HG02571 (cell line): ENCODE measurements around the gene HTRA1.

ENCODE experiments used
- ATAC-seq: cut with Tn5 transposase; IDR thresholded peaks from one replicate; pipeline ENCODE4 v1.9.1; 2021; ENCODE audit warnings: mild to moderate bottlenecking, moderate library complexity; ENCODE audit not compliant: unreplicated experiment

HTRA1 gene

DNA sequence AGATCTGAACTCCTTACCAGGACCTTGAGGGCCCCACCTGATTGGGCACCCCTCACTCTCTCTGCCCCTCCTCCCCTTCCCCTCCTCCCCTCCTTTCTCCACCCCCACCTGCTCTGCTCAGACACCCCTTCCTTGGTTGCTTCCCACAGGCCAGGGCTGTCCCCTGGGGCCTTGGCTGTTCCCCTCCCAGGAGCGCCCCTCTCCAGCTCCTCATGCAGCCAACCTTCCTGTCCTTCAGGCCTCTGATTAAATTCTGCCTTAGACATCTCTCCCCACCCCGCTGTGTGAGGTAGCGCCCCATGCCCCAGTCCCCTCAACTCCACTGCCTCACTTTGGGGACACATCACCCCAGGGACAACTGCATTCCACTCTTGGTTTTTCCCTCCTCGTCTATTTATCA is 32.4 kb downstream of the HTRA1 start:
- ATAC-seq, result no peak

DNA sequence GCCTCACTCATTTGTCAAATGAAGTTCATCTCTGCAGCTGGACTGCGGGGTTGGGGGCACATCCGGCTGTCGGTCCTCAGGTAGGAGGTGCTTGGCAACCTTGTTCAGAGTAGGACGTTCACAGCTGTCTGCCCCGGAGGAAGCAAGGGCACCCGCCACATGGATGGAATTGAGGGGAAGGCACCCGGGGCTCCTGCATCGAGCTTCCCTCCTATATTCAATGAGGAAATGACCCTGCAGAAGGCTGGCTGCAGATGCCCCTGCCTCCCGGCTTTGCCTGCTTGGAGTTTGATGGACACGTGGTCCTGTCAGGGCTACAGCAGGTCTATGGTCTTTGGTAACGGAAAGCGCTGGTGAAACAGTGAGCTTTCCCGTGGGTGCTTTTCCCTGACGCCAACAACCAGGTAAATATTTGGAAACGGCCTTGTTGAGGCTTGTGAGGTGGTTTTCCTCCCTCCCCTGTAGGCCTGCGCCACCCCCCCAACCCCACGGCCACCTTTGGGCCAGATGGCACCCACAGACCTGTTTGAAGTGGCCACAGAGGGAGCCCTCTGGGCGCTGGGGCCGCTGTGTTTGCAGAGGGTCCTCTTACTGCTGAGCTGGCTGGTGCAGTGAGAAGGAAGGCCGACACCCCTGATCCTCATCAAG is 32.9 kb downstream of the HTRA1 start:
- no peak for ATAC-seq

DNA sequence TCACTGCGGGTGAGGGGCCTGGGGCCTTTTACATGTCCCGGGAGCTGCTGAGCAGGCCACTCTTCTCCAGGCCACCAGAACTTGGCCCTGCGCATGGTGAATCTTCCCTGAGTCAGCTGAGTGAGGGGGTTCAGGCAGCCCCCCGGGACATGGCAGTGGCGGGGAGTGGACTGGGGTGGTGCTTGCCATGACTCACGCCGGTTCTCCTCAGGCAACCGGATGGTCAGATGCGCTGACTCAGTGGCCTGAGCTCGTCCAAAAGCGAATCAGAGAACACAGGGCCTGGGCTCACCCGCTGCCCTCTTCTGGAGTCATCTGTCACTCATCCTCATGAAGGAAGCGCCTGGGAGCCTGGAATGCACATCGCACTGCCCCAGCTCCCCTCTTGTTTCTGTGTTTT is 33.5 kb downstream of the HTRA1 start:
- no peak for ATAC-seq

DNA sequence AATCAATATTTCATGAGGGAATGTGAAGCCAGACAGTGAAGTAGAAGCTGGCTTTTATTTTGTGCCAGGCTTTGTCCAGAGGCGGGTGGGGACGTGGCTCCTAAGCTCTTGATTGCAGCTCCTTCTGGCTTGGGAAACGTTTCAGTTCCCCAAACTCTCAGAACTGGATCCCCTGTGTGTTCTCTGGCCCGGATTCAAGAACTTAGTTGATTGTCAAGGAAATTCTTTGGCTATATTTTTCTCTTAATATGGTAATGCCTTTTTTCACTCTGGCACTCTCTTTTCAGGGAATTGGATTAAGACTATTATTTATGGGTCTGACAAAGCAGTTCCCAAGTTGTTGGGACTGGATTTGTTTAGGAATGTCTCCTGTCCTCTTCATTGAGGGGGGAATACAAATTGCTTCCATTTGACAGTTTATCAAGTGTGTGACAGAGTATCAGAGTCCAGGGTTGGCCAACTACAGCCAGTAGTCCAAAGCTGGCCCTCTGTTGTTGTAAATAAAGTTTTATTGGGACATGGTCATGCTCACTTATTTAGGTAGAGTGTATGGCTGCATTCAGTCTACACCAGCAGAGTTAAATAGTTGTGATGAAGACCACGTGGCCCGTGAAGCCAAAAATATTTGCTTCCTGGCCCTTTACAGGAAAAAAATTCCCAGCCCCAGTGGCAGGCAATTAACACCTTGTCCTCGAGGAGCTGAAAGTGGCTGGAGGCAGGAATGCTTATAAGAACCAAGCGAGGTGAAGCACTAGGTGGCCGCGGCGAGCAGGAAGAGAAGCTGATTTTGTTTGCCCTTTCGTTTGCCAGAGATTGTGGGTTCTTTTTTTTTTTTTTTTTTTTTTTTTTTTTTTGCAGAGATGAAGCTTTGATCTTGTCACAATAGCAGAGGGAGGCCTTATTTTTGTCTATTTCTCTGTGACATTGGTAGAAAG is 34.3 kb downstream of the HTRA1 start:
- no peak for ATAC-seq

DNA sequence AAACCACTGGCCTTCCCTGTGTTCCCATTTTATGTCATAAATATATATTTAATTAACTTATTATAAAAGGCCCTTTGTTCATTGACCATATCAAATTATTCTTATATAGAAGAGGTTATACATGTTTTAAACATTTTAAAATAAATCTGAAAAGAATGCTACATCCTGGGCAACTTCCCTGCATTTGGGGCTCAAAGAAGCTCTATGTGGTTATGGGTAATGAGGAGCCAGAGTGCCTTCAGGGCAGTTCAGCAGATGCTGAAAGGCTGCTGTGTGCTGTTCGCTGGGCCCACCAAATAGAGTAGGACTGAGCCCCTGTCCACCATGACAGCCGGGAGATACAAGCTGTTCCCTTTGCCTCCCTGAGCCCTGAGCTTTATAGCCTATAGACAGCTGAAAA is 35.9 kb downstream of the HTRA1 start:
- ATAC-seq, result no peak

DNA sequence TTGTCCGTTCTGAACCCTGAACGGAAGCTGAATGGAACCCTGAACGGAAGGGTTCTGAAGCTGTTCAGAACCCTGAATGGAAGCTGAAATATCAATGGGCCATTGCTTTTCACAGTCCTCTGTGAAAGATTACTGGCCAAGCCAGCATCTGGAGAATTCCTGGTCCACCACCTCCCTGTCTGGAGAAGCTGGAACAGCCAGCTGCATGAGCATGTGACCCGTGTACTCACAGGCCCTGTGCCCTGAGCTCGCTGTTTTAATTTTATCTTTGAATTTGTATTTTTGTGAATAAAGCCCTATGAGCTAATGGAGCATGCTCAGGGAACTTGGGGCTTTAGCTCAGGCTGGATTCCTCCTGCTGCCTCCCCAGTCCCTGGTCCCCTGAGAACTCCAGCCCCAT is 37.2 kb downstream of the HTRA1 start:
- no peak for ATAC-seq

DNA sequence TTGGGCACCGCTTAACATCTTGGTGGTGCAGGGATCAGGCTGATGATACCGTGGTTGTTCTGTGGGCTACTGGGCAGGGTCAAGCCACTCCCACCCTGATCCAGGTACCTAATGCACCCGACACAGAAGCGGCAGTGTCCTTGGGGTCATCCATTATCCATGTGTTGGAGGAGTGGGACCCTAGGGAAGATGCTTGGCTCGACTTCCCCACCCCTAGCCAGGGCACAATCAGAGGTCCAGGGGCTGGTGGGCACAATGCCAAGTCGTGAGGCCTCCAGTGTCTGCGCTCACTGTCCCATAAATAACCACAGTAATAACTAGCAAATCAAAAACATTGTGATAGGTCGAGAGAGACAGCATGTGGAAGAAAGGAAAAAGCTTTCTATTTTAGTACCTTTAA is 37.7 kb downstream of the HTRA1 start:
- ATAC-seq, result no peak

DNA sequence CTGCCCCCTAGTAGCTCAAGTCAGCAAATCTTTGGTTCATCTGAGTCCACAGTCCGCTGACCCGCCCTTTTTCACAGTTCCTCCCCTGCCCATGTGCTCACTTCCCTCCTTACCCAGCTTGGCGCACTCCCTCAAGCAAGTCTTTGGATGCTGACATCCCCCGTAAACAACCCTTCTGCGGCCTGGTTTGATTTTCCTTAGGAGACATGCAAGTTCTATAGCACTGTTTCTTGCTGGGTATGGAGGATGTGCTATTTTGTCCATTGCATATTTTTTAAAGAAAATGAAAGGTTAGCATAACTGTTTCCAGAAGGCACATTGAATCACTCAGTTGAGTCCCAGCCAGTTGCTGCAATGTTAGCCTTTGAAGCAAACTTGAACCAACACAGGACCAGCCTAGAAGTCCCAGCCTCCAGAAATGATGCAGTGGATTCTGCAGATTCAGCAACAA is 38.2 kb downstream of the HTRA1 start:
- no peak for ATAC-seq

DNA sequence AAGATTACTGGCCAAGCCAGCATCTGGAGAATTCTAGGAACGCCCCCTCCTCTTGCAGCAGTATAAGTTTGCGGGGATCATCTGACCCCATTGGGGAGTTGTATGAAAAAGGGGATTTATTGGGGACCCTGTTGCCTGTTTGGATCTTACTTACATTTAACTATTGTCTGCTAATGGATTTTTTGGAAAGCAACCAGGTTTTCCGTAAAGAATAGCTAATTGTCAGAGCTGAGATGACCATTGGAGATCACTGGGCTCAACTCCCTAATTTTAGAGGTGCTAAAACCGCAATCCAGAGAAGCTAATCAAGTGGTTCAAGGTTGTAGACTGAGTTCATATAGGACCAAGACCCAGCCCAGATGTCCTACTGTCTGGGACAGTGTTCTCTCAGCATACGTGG is 38.8 kb downstream of the HTRA1 start:
- ATAC-seq, result no peak

DNA sequence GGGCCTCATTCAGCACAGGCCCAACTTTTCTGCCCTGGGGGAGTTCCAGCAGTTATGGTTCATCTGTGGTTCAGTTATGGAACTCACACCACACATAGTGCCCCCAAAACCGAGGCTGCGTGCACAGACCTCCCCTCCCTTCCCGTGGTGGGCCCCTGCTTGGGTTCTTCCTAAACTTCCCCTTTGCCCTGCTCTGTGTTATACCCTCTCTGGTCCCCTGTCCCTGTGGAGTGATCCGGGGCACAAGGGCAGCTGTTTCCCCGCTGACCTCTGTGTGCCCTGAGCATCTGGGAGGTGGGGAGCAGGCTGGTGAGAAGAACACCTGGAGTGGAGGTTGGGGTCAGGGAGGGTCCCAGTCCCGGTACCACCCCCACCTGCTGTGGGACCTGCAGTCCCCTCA is 39.4 kb downstream of the HTRA1 start:
- no peak for ATAC-seq

DNA sequence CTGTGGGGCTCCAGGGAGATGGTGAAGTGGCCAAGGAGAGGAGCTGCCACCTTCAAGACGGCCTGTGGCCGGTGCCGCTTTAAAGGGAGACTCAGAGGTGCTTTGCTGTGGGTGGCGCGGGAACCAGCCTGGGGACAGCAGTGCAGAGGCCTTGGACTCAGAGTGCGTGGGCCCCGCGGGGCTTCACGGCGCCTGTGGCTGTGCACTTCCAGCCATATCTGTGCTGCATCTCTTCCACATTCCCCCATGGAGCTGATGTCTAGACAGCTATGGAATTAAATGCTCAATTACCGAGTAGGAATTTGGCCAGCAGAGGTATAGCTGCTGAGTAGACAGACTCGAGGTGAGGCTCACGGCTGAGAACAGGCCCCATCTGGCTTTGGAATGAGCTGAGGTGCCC is 41.7 kb downstream of the HTRA1 start:
- no peak for ATAC-seq

DNA sequence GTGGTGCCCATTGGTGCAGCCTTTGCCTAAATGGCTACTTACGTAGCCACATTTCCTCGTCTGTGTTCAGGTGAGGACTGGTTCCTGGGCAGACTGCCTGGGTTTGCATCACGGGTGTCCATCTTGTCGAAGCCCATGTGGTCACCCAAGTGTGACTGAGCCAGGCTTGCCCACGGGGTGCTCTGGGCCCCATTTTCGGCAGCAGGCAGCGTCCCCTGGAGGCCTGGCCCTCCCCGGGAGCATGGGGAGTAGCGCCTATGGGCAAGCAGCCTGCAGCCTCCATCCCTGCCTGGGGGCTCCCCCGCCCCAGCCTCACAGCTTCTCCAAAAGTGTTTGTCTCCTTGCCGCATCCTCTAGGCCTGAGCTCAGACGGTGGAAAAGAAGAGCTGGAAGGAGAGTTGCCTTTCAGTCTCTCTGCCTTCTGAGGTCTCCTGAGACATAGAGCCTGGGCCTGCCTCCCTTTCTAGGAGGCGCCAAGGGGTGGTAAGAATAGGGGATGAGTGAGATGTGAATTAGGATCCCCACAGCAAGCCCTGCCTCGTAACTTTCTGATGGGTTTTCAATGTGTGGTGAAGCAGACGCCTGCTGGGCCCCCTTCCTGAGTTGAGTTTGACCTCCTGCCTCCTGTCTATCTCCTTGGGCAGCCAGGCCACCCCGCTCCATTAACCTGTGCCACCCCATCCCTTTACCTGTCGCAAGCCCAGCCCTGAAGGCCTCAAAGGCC is 42.7 kb downstream of the HTRA1 start:
- no peak for ATAC-seq

DNA sequence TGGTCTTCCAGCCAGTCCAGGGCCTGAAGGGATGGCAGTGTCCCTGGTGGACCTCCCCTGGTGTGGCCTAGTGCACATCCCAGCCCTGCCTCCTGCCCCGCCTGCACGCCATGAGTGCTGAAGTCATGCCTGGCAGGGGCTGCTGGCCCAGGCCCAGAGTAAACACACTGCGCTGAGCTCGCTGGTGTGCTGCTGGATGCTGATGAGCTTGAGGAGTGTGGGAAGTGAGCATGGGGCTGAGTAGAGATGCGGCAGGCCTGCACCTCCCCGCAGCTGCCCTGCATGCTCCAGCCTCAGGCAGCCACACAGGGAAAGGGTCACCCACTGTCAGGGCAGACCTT is 43.2 kb downstream of the HTRA1 start:
- ATAC-seq, result no peak

DNA sequence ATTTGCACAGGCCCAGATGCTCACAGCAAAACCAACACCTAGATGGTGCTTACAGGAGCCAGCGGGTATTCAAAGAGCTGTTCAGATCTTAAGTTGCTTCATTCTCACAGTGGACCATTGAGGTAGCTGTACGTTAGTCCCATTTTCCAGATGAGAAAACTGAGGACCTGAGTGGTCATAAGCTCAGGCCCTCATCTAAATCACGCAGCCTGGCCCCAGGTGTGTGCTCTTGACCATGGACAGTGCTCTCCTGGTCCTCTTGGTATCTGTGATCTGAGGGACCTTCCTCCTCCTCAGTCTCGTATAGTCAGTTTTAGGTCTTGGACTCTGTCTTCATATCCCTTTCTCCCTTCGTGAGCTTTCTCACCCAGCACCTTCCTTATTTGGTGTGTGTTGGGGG is 43.7 kb downstream of the HTRA1 start:
- ATAC-seq, result no peak

DNA sequence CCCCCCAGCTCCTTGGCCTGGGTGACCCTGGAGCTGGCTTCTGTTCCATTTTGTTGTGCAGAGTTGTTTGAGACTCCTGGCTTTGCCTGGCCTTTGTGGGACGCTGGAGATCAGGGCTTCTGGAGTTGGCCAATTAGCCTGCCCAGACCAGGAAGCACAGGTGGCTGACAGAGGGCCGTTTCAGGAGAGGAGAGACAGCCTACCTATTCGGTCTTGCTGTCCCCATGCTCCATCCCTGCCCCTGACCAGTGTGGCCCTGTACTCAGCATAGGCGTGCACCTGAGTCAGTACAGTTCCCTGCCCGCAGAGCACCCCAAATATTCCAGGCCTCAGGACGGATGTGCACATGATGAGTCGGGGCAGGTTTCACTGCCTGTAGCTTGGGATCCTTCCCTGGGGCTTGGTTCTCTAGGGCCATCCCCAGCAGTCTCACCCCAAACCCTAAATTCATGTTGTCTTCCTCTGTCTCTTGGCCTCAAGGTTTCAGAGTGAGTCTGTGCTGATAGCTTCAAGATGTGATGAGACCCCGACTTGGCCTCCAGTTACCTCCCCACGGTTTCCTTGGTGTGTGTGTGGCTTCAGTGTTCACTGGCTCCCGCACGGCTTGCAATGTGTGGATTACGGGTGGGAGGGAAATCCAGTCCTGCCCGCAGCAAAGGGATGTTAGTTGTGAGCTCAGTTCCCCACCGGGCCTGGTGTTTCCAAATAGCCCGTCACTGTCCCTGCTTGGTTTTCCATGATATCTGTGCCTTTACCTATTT is 44.7 kb downstream of the HTRA1 start:
- no peak for ATAC-seq

DNA sequence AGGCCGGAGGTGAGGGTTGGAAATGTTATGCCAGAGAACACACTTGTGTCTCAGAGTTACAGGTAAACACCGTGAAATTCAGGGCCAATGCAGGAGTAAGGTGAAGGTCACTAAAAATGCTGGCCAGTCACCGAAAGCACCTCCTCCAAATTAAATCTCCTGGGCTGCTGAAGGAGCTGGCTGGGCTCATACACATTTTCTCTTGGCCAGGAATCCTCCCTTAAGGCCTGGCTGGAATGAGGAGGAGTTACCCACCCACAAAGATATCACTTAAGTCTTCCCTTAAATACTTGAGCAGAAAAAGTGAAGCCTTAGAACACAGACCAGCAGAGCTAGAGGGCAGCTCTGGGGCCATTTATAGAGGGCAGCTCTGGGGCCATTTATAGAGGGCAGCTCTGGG is 46.3 kb downstream of the HTRA1 start:
- no peak for ATAC-seq

DNA sequence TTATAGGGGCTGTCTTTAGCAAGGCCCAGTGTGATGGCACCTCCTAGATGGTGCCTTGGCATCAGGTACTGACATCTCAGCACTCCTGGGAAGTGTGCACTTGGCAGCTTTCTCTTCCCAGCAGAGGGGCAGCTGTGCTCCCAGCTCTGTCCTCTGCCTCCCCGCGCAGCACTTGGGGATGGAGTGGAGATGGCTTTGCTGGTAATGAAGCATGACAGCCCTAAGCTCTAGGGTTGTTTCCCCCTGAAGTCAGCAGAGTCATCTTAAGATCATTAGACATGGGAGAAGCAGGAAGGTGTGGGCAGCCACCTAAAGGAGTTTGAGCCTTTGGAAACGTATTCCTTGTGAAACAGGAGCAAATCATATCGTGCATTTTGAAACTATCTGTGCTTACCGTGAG is 46.7 kb downstream of the HTRA1 start:
- no peak for ATAC-seq

DNA sequence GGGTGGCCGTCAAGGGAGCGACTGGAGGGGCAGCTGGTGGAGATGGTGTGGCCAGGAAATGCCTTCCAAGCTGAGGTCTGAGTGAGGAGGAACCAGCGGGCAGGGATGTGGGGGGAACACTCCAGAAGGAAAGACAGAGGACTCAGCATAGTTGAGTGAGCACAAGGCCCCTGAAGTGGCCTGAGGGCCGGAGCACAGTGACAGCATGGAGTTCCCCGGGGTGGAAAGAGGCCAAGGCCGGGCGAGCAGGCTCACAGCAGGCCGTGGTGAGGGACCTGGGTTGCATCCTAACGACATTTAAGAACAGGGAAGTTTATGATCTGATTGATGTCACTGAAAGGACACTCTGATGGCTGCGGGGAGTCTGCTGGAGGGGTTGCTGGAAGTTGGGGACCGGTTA is 48.0 kb downstream of the HTRA1 start:
- no peak for ATAC-seq

DNA sequence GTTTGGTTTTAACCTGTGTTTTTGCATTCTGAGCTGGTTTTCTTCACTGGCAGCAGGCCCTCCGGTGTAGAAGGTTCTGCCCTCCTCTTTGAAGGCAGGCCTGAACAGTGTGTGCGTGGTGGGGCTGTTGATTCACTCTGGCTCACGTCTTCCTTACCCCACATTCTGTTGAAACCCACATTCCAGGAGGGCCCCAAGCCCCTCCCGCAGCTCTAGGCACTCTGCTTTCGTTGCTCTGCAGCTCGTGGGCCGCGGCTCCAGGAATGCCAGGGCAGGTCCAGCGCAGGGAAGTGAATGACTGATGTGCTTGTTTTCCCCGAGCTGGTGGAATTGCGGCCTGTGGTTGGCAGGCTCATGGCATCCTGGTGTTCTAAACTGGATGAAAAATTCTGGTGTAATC is 49.0 kb downstream of the HTRA1 start:
- ATAC-seq, result no peak

DNA sequence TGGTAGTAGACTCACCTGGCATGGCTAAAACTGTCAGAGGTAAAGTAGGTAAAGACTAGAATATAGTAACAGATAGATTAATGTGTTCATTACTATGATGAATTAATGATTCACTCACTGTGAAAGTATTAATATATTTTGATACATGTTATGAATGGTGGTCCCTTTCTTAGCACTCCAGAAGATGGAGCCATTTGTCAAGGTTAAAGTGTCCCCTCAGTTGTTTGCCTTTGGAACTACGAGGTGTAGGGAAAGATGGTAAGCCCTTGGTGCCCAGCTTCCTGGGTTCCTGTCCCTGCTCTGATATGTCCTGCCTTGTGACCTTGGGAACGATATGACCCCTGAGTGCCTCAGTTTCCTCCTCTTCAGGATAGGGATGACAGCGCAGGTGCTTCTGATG is 49.4 kb downstream of the HTRA1 start:
- no peak for ATAC-seq

DNA sequence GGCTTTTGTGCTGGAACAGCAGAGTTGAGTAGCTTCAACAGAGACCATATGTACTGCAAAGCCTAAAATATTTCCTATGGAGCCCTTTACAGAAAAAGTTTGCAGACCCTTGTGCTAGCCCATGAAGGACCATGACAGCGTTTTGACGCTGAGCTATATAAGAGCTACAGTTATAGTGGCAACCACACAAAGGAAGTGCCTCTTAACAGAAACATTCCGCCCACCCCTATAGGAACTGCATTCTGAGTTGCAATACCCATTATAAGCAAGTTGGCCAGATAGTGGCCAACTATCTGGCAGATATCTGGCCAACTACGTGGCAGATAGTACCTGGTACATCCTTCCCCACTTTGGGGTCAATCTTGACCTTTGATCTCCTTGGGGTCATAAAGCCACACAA is 51.7 kb downstream of the HTRA1 start:
- ATAC-seq, result no peak
